ENCODE data around the gene LMBR1. TPM values are rescaled to one million over a fixed set of nuclear protein-coding genes. Genes with fewer than 3 reads are reported as not detected.

Gene LMBR1
- total and polyA plus RNA-seq, 2 of the 13 experiments (the other 11 are each of a cell fraction or from before 2014, with no cell fraction given) = 20.9 to 39.6 TPM

- in situ Hi-C loops (cut with HindIII; ENCODE audit: extremely low pct_ligation_motif_present, low pct_unique_long_range_greater_than_20kb) = loop anchor here (10.0 kb wide), 1 partner anchor 105 kb away; no protein-coding TSS in a partner anchor
- H3K4me1 ChIP-seq (ENCODE audit: insufficient read depth, low read length) = no peaks in the 10 kb centered on the region
- CTCF ChIA-PET (ENCODE audit: low intra/inter-chr PET ratio, low total read pairs) = no interaction called here
- WGBS (ENCODE audit: low lambda C conversion rate) = 89% methylated on average over 11 of the region's 11 CpGs
- ATAC-seq = no peak
- no peak for FAIRE-seq
- TF ChIP-seq ZNF746 (CRISPR knock-in tag; IDR thresholded peaks at IDR 0.05) = no peak
- TF ChIP-seq TGIF2 (CRISPR knock-in tag; IDR thresholded peaks at IDR 0.05) = no peak
- TF ChIP-seq NCOR1 (IDR thresholded peaks at IDR 0.05; ENCODE audit: borderline replicate concordance, low read length) = no peak
- TF ChIP-seq SIX1 (CRISPR knock-in tag; IDR thresholded peaks at IDR 0.05; ENCODE audit: borderline replicate concordance) = no peak
- no peak for TF ChIP-seq KDM5B (CRISPR knock-in tag; IDR thresholded peaks at IDR 0.05; ENCODE audit: borderline replicate concordance)
- TF ChIP-seq ZNF572 (CRISPR knock-in tag; IDR thresholded peaks at IDR 0.05) = no peak
- no peak for TF ChIP-seq CBFB (CRISPR knock-in tag; IDR thresholded peaks at IDR 0.05)
- no peak for TF ChIP-seq ZBTB26 (CRISPR knock-in tag; IDR thresholded peaks at IDR 0.05; ENCODE audit: borderline replicate concordance)
- TF ChIP-seq ZNF550 (CRISPR knock-in tag; IDR thresholded peaks at IDR 0.05; ENCODE audit: borderline replicate concordance) = no peak
- TF ChIP-seq ZBTB3 (CRISPR knock-in tag; IDR thresholded peaks at IDR 0.05; ENCODE audit: borderline replicate concordance, low read depth) = no peak
- no peak for TF ChIP-seq TRIM22 (IDR thresholded peaks at IDR 0.05)
- TF ChIP-seq FOSL2 (CRISPR knock-in tag; IDR thresholded peaks at IDR 0.05) = no peak
- TF ChIP-seq ZNF580 (CRISPR knock-in tag; IDR thresholded peaks at IDR 0.05; ENCODE audit: borderline replicate concordance, low read depth) = no peak
- no peak for TF ChIP-seq ATF7-NPFF (CRISPR knock-in tag; IDR thresholded peaks at IDR 0.05; ENCODE audit: low read depth)
- TF ChIP-seq CBX1 (IDR thresholded peaks at IDR 0.05; ENCODE audit: low read depth) = no peak
- no peak for TF ChIP-seq SNAPC5 (CRISPR knock-in tag; IDR thresholded peaks at IDR 0.05; ENCODE audit: borderline replicate concordance)
- TF ChIP-seq ZNF460 (CRISPR knock-in tag; IDR thresholded peaks at IDR 0.05; ENCODE audit: borderline replicate concordance) = no peak
- no TSS peak for BruUV-seq (replicated peaks)
- POLR2A ChIA-PET = no interaction called here
- no peak overlapping the region for H3K4me3 ChIP-seq (replicated peaks in 1 of 3; ENCODE audit: insufficient read depth in 1 of 3, low read depth in 2 of 3, low read length in 3 of 3)
- intact Hi-C loops (cut with micrococcal nuclease; ENCODE audit: unreplicated experiment) = no loop called here
- no peak overlapping the region for H2AFZ ChIP-seq (ENCODE audit: low read length)
- no peak for DNase-seq (ENCODE audit: low spot score)
- no peaks in the 10 kb centered on the region for H3K36me3 ChIP-seq (replicated peaks in 1 of 2; ENCODE audit: control insufficient read depth in 1 of 2, insufficient read depth in 2 of 2, low read length in 2 of 2)
- H4K20me1 ChIP-seq (ENCODE audit: insufficient read depth, low read length) = no peaks in the 10 kb centered on the region
- no peak overlapping the region for H3K27ac ChIP-seq (ENCODE audit: extremely low read length, insufficient read depth, low read length)
- H3K79me2 ChIP-seq (ENCODE audit: insufficient read depth, low read length) = no peaks in the 10 kb centered on the region
- H3K27me3 ChIP-seq (ENCODE audit: control insufficient read depth in 1 of 2, insufficient read depth in 2 of 2, low read length in 2 of 2) = no peaks in the 10 kb centered on the region
- no peak overlapping the region for H3K4me2 ChIP-seq (ENCODE audit: low read depth, low read length)
- no peaks in the 10 kb centered on the region for H3K9me3 ChIP-seq (ENCODE audit: low read length)
- no peak overlapping the region for H3K9ac ChIP-seq (ENCODE audit: insufficient read depth, low read depth, low read length)
Observed at GRCh38 chr7:156659961-156660360, 233.0 kb downstream of the LMBR1 start.

Data from HepG2 (cell line).